K562 (cell line): ENCODE measurements around the gene ISG20. TPM values are rescaled to one million over a fixed set of nuclear protein-coding genes. Genes with fewer than 3 reads are reported as not detected.
A peak's percentile ranks its signal among the peaks of the same experiment; 100 is the strongest.

ENCODE experiments used
- ATAC-seq: fragments of 200-7000 bp; cut with Tn5 transposase; 3 replicates; pipeline ENCODE4 v1.9.1; 2020; ENCODE audit warnings: moderate library complexity
- BruUV-seq: library from RNA; stranded (reverse); fragments of 400-500 nt; replicated peaks from 2 replicates; lab custom pipeline; 2021; lab: Mats Ljungman, UMichigan
- CTCF ChIA-PET: fragments of 300-600 bp; formaldehyde crosslinking; extraction: SDS; loops from one replicate; lab custom pipeline; 2021; ENCODE audit warnings: low intra/inter-chr PET ratio; lab: Yijun Ruan, JAX
- POLR2A ChIA-PET: fragments of 300-600, 350-650 bp; sonication (Branson Sonifier 250); formaldehyde crosslinking; extraction: SDS; loops from one replicate; lab custom pipeline; 2021; ENCODE audit warnings: antibody characterized with exemption, inconsistent platforms; lab: Yijun Ruan, JAX
- DNase-seq, 4 experiments: peaks; one replicate each; pipeline versions ENCODE4 v3.0.0 to v3.0.0-alpha.2; 2011 to 2018; ENCODE audit warnings: low spot score in 3 of 4, mixed read lengths in 3 of 4; ENCODE audit errors: extremely low read depth in 1 of 4
- FAIRE-seq: peaks from 2 replicates; lab custom pipeline; 2011; peaks lifted over from hg19 to GRCh38; lab: Jason Lieb, UNC
- H2AFZ ChIP-seq: 2 replicates; pipeline ENCODE4 v1.6.0; 2011; ENCODE audit warnings: low read depth, low read length, control low read depth, inconsistent platforms
- H3K27ac ChIP-seq: fragments of 200-600 bp; 3 replicates; pipeline ENCODE4 v1.8.0; 2011; ENCODE audit warnings: low read depth, mild to moderate bottlenecking, control low read depth, inconsistent platforms, low read length, moderate library complexity, mixed read lengths; ENCODE audit errors: extremely low read depth
- H3K27me3 ChIP-seq, 2 experiments: fragments of 300-600 bp in 1 of 2; 2 replicates in 1 of 2; 3 replicates in 1 of 2; pipeline versions ENCODE4 v1.6.0 to v1.8.0; 2011; ENCODE audit warnings: inconsistent platforms in 2 of 2, low read length in 2 of 2, mild to moderate bottlenecking in 1 of 2, mixed read lengths in 1 of 2, moderate library complexity in 1 of 2; ENCODE audit not compliant: control insufficient read depth in 2 of 2, insufficient read depth in 2 of 2
- H3K36me3 ChIP-seq: fragments of 300-600 bp; 3 replicates; pipeline ENCODE4 v1.8.0; 2011; ENCODE audit warnings: mild to moderate bottlenecking, low read length, inconsistent platforms; ENCODE audit not compliant: control insufficient read depth, insufficient read depth
- H3K4me1 ChIP-seq, 2 experiments: fragments of 200-600 bp in 1 of 2; replicated peaks in 1 of 2; 2 replicates in 1 of 2; 3 replicates in 1 of 2; pipeline versions ENCODE4 v1.5.1 to v1.8.0; 2011; ENCODE audit warnings: inconsistent platforms in 2 of 2, low read length in 2 of 2, mild to moderate bottlenecking in 1 of 2, mixed read lengths in 1 of 2, moderate library complexity in 1 of 2; ENCODE audit not compliant: control insufficient read depth in 2 of 2, insufficient read depth in 2 of 2
- H3K4me2 ChIP-seq: 2 replicates; pipeline ENCODE4 v1.6.1; 2011; ENCODE audit warnings: low read length, control low read depth, inconsistent platforms, mixed read lengths; ENCODE audit not compliant: insufficient read depth
- H3K4me3 ChIP-seq: fragments of 200-600 bp; sonication (generic), shearing (Covaris generic); 2 replicates; pipeline ENCODE4 v1.5.1; 2016; ENCODE audit warnings: control low read depth, inconsistent platforms
- H3K79me2 ChIP-seq: fragments of 200-600 bp; 3 replicates; pipeline ENCODE4 v1.8.0; 2011; ENCODE audit warnings: low read length, inconsistent platforms; ENCODE audit not compliant: control insufficient read depth, insufficient read depth
- H3K9ac ChIP-seq, 2 experiments: 2 replicates each; pipeline versions ENCODE4 v1.6.0 to v1.6.1; 2011; ENCODE audit warnings: low read depth in 2 of 2, low read length in 2 of 2, control low read depth in 1 of 2, inconsistent platforms in 1 of 2, mild to moderate bottlenecking in 1 of 2, mixed read lengths in 1 of 2; ENCODE audit not compliant: insufficient read depth in 1 of 2
- H3K9me1 ChIP-seq: one replicate; pipeline ENCODE4 v1.6.0; 2011; ENCODE audit warnings: inconsistent platforms, mild to moderate bottlenecking, low read length, moderate library complexity; ENCODE audit not compliant: control insufficient read depth, insufficient read depth
- H3K9me3 ChIP-seq: replicated peaks from 2 replicates; pipeline ENCODE4 v1.5.1; 2011; ENCODE audit warnings: low read depth, low read length, inconsistent platforms; ENCODE audit not compliant: control insufficient read depth, insufficient read depth
- H4K20me1 ChIP-seq: replicated peaks from 2 replicates; pipeline ENCODE4 v1.6.1; 2011; ENCODE audit warnings: low read length, inconsistent platforms, mixed read lengths; ENCODE audit not compliant: control insufficient read depth, insufficient read depth
- ETV5 ChIP-seq: sonication (generic); formaldehyde crosslinking; IDR thresholded peaks from 2 replicates; pipeline ENCODE4 v1.4.0; 2020; ENCODE audit warnings: low read depth, mild to moderate bottlenecking, missing genetic modification reagents
- GABPA ChIP-seq: fragments of 200-800 bp; sonication (Bioruptor generic); conservative IDR thresholded peaks from 2 replicates; pipeline ENCODE4 v1.6.1; 2016; ENCODE audit warnings: low read depth, missing genetic modification characterization, missing compliant biosample characterization
- NCOA4 ChIP-seq: fragments of 450-650 bp; IDR thresholded peaks from 2 replicates; pipeline ENCODE4 v1.6.1; 2018; ENCODE audit warnings: mild to moderate bottlenecking; ENCODE audit not compliant: partially characterized antibody
- PML ChIP-seq: IDR thresholded peaks from 2 replicates; pipeline ENCODE4 v1.6.1; 2012; ENCODE audit warnings: low read length, inconsistent platforms
- POU5F1 ChIP-seq: fragments of 150-350 bp; IDR thresholded peaks from 2 replicates; pipeline ENCODE4 v1.6.1; 2014; ENCODE audit warnings: borderline replicate concordance, low read length, low read depth, mild to moderate bottlenecking; ENCODE audit not compliant: partially characterized antibody
- SPI1 ChIP-seq: IDR thresholded peaks from 2 replicates; pipeline ENCODE4 v1.6.1; 2011; ENCODE audit warnings: low read depth, low read length, control low read depth, borderline replicate concordance
- U2AF1 ChIP-seq: fragments of 200-400 bp; formaldehyde crosslinking; optimal IDR thresholded peaks from 2 replicates; pipeline ENCODE3; 2017; ENCODE audit warnings: mild to moderate bottlenecking, low read depth, low read length, moderate library complexity
- ZBTB1 ChIP-seq: sonication (generic); formaldehyde crosslinking; IDR thresholded peaks from 2 replicates; pipeline ENCODE4 v1.8.1; 2023; ENCODE audit warnings: missing genetic modification reagents, low read depth, mild to moderate bottlenecking, borderline replicate concordance
- ZBTB8A ChIP-seq: fragments of 450-650 bp; IDR thresholded peaks from 2 replicates; pipeline ENCODE4 v1.6.1; 2018; ENCODE audit warnings: mild to moderate bottlenecking, moderate library complexity; ENCODE audit not compliant: partially characterized antibody
- ZNF551 ChIP-seq: fragments of 250-450 bp; sonication (Bioruptor Pico); IDR thresholded peaks from 2 replicates; pipeline ENCODE4 v1.5.0; 2021; ENCODE audit warnings: mild to moderate bottlenecking, moderate library complexity
- ZNF584 ChIP-seq: fragments of 200-800 bp; sonication (Bioruptor generic); IDR thresholded peaks from 2 replicates; pipeline ENCODE4 v1.6.1; 2016; ENCODE audit warnings: low read depth, mild to moderate bottlenecking, missing genetic modification characterization, missing compliant biosample characterization
- WGBS: fragments of 100-300 bp; shearing (Covaris generic); methylation state at CpG from one replicate; pipeline ENCODE4 v1.1.6; 2016; ENCODE audit warnings: low coverage, mixed read lengths; ENCODE audit not compliant: insufficient coverage; ENCODE audit errors: missing lambda C conversion rate; 5-methylcytosine and 5-hydroxymethylcytosine counted together
- in situ Hi-C: fragments of 300-500 bp; cut with MboI; formaldehyde crosslinking; loops from 4 replicates; pipeline ENCODE4 v1.15.0; 2018; ENCODE audit warnings: inconsistent platforms, mixed read lengths
- intact Hi-C: fragments of 100-400 bp; cut with micrococcal nuclease; formaldehyde crosslinking; loops from 2 replicates; pipeline ENCODE4 v1.14.2; 2022
- polyA plus RNA-seq, 8 experiments: library from polyadenylated mRNA; depleted of rRNA in 4 of 8; stranded (reverse) in 5 of 8; unstranded in 3 of 8; fragments of >200 nt; fragmentation: Nextera tagmentation in 2 of 8; fragmentation: Illumina TruSeq in 1 of 8; extraction: Ambion mirVana in 2 of 8; extraction: Trizol in 1 of 8; gene quantifications; 2 replicates each; pipeline versions ENCODE4 v1.2.1 to v1.2.3, GENCODE V29; 2011 to 2014; ENCODE audit warnings: inconsistent platforms in 1 of 8, missing spikeins in 1 of 8
- total RNA-seq, 7 experiments: library from RNA; depleted of rRNA in 6 of 7; stranded (reverse); fragments of >200 nt in 6 of 7; fragmentation: Illumina TruSeq in 2 of 7; extraction: Trizol in 2 of 7; gene quantifications; 2 replicates each; pipeline versions ENCODE4 v1.2.1 to v1.2.3, GENCODE V29; 2011 to 2021; ENCODE audit warnings: low replicate concordance in 1 of 7

The ISG20 gene
- total and polyA plus RNA-seq, 9 of the 15 experiments (the other 6 are each of a cell fraction or from before 2014, with no cell fraction given): 0.06 to 2.1 (median 1.00) TPM

- no peaks in the 10 kb centered on the region for H3K9me1 ChIP-seq
- CTCF ChIA-PET: no interaction called here
- H3K4me3 ChIP-seq: no peak overlapping the region
- H3K9me3 ChIP-seq: no peaks in the 10 kb centered on the region
- H4K20me1 ChIP-seq: no peaks in the 10 kb centered on the region
- no peak for DNase-seq
- intact Hi-C loops (no loop called here), in situ Hi-C loops (no loop called here)
- ATAC-seq: peak; percentile 18; the same call in 1 of the 3 replicates
- POLR2A ChIA-PET: interaction anchor here (0.6 kb wide), 1 partner anchor 137 kb away, joined by 3 read pairs; no protein-coding TSS in a partner anchor
- no peak overlapping the region for H2AFZ ChIP-seq
- TF ChIP-seq ETV5 (CRISPR knock-in tag): no peak
- peak; percentile 59; the same call in 1 of the 2 replicates for TF ChIP-seq SPI1
- TF ChIP-seq NCOA4: no peak
- TF ChIP-seq GABPA (tag): no peak
- TF ChIP-seq, all 486 proteins: peak for 1
- FAIRE-seq: no peak
- H3K4me2 ChIP-seq: no peak overlapping the region
- peaks cover 8 to 26% of the 10 kb centered on the region in 2 experiments; a peak in 4 of 5 replicates for H3K27me3 ChIP-seq
- no peak overlapping the region for H3K9ac ChIP-seq
- 0% methylated on average over 4 of the region's 4 CpGs for WGBS
- H3K4me1 ChIP-seq: peaks cover 0 to 11% of the 10 kb centered on the region in 2 experiments; a peak in 2 of 5 replicates
- no peak overlapping the region for H3K27ac ChIP-seq
- no peaks in the 10 kb centered on the region for H3K36me3 ChIP-seq
- no peaks in the 10 kb centered on the region for H3K79me2 ChIP-seq
- no TSS peak for BruUV-seq
These were observed 28.1 kb upstream of the ISG20 start for GRCh38 chr15:88610701-88611231.

GRCh38 chr15:88612186-88612796, 26.5 kb upstream of the ISG20 start:
- in situ Hi-C loops (no loop called here), intact Hi-C loops (no loop called here)
- Histone ChIP-seq H3K4me2 (no peak overlapping the region), H3K9me3 (no peaks in the 10 kb centered on the region), H4K20me1 (no peaks in the 10 kb centered on the region), H3K9me1 (no peaks in the 10 kb centered on the region), H3K36me3 (no peaks in the 10 kb centered on the region), H3K4me1 (peaks cover 0 to 9% of the 10 kb centered on the region in 2 experiments; a peak in 2 of 5 replicates), H3K27me3 (peaks cover 0 to 12% of the 10 kb centered on the region in 2 experiments; a peak in 2 of 5 replicates), H3K27ac (no peak overlapping the region), H3K4me3 (no peak overlapping the region), H3K9ac (no peak overlapping the region), H2AFZ (no peak overlapping the region), H3K79me2 (no peaks in the 10 kb centered on the region)
- TF ChIP-seq POU5F1 (no peak), ZBTB1 (CRISPR knock-in tag) (no peak), ZNF551 (CRISPR knock-in tag) (no peak), ZBTB8A (no peak), U2AF1 (no peak), PML (no peak), ZNF584 (CRISPR knock-in tag) (no peak)
- ATAC-seq (no peak), FAIRE-seq (no peak), DNase-seq (no peak)
- ChIA-PET CTCF (no interaction called here), POLR2A (interaction anchor here (0.7 kb wide), 1 partner anchor 137 kb away, joined by 3 read pairs; no protein-coding TSS in a partner anchor)
- WGBS: 20% methylated on average over 7 of the region's 7 CpGs
- BruUV-seq: no TSS peak
